ENCODE measurements around the gene INPP5E. TPM values are rescaled to one million over a fixed set of nuclear protein-coding genes. Genes with fewer than 3 reads are reported as not detected.

INPP5E gene
- total RNA-seq, 1 donor from 2014 or later: 13.2 TPM

DNA sequence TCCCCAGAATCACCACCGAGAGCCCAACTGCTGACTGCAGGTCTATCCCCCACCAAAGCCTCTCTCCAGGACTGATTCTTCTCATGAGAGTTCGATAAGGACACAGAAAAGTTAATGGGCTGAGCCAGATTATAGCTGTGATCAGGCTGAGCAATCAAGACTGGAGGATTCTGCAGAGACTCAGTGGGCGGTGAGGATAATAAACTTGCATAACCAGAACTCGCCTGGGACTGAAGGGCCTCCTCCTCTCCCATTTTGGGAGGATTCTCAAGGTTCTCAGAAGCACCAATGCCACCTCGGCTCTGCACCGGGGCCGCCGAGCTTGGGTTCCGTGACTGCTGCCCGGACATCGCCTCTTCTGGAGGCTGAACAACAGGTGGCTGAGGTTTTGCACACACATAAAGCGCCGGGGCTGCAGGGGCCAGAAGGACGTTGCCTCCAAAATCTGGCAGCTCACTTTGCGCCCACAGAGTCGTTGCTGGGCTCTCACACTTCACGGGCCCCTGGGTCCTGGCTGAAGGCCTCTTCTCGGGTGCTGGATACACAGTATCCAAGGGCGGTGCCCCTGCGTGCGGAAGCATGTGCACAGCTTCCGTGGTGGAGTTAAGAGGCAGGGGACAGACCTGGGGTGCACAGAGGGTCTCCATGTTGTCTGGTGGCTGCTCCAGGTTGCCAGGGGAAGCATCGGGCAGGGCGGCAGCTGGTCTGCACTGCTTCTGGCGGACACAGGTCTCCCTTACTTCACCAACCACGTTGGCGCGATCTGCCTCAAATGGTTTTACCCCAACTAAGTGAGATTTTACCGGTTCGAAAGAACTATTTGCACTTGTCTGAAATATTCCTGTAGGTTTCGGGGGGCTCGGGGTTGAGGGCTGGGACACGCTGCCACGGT is 35.6 kb upstream of the INPP5E start:
- TF ChIP-seq, protein P1, sequence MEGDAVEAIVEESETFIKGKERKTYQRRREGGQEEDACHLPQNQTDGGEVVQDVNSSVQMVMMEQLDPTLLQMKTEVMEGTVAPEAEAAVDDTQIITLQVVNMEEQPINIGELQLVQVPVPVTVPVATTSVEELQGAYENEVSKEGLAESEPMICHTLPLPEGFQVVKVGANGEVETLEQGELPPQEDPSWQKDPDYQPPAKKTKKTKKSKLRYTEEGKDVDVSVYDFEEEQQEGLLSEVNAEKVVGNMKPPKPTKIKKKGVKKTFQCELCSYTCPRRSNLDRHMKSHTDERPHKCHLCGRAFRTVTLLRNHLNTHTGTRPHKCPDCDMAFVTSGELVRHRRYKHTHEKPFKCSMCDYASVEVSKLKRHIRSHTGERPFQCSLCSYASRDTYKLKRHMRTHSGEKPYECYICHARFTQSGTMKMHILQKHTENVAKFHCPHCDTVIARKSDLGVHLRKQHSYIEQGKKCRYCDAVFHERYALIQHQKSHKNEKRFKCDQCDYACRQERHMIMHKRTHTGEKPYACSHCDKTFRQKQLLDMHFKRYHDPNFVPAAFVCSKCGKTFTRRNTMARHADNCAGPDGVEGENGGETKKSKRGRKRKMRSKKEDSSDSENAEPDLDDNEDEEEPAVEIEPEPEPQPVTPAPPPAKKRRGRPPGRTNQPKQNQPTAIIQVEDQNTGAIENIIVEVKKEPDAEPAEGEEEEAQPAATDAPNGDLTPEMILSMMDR (IDR thresholded peaks at IDR 0.05): no peak
- Mint-ChIP-seq H3K36me3 (ENCODE audit: low read depth) (peaks cover 18% of the 10 kb centered on the region), H3K27me3 (ENCODE audit: low read depth) (no peaks in the 10 kb centered on the region), H3K27ac (ENCODE audit: unreplicated experiment) (no peak overlapping the region), H3K4me3 (ENCODE audit: unreplicated experiment) (no peak overlapping the region), H3K4me1 (ENCODE audit: low read depth) (peaks cover 8% of the 10 kb centered on the region), H3K9me3 (ENCODE audit: low read depth) (no peaks in the 10 kb centered on the region)
- no peak for DNase-seq (ENCODE audit: low spot score)

DNA sequence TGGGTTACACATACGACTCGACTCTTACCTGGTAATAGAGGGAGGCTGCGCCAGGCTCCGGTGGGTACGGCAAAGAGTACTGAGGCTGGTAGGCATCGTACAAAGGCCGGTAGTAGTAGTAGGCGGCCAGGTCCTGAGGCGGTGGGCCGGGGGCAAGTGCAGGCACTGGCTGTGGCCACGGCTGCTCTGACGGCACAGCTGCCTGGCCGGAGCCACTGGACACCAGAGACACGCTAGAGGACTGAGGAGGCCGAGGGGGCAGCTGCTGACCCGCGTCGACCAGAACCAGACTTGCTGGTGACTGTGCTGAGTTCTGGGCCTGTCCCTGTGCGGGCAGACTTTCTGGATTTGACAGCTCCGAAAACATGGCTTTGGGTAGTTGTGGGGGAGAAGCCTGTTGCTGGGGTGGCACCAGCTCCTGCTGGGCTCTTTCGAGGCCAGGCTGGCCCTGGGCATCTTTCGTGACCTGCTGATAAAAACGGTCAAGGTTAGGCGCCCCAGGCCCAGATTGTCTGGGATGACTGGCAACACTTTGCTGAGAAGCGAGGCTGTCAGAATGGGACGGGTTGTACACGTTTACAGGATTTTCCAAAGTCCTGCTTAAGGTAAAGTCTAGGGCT is 34.5 kb upstream of the INPP5E start:
- H3K27ac Mint-ChIP-seq (ENCODE audit: unreplicated experiment): no peak overlapping the region
- TF ChIP-seq, protein P1 (IDR thresholded peaks at IDR 0.05): no peak
- H3K4me1 Mint-ChIP-seq (ENCODE audit: low read depth): peaks cover 4% of the 10 kb centered on the region
- H3K27me3 Mint-ChIP-seq (ENCODE audit: low read depth): no peaks in the 10 kb centered on the region
- H3K36me3 Mint-ChIP-seq (ENCODE audit: low read depth): peaks cover 23% of the 10 kb centered on the region
- no peak for DNase-seq (ENCODE audit: low spot score)
- no peaks in the 10 kb centered on the region for H3K9me3 Mint-ChIP-seq (ENCODE audit: low read depth)
- no peak overlapping the region for H3K4me3 Mint-ChIP-seq (ENCODE audit: unreplicated experiment)

DNA sequence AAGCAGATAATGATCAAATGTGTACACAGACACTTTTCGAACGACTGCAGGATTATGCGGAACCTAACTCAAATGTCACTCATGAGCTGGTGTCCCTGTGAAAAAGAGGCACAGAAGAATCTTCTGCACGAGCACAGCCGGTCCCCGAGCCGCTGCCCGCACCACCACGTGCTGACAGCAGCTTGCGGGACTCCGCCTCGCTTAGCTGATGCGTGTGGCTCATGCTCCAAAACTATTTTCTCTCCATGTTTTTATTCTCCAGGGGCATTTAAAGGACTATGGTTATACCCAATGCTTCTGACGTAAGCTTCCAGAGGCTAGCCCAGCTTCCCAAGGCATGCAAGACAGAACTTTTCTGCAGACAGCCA is 33.7 kb upstream of the INPP5E start:
- TF ChIP-seq, protein P1 (IDR thresholded peaks at IDR 0.05): no peak
- no peak overlapping the region for H3K4me3 Mint-ChIP-seq (ENCODE audit: unreplicated experiment)
- H3K36me3 Mint-ChIP-seq (ENCODE audit: low read depth): peaks cover 25% of the 10 kb centered on the region
- no peaks in the 10 kb centered on the region for H3K4me1 Mint-ChIP-seq (ENCODE audit: low read depth)
- DNase-seq (ENCODE audit: low spot score): no peak
- H3K27me3 Mint-ChIP-seq (ENCODE audit: low read depth): no peaks in the 10 kb centered on the region
- H3K27ac Mint-ChIP-seq (ENCODE audit: unreplicated experiment): no peak overlapping the region
- no peaks in the 10 kb centered on the region for H3K9me3 Mint-ChIP-seq (ENCODE audit: low read depth)

DNA sequence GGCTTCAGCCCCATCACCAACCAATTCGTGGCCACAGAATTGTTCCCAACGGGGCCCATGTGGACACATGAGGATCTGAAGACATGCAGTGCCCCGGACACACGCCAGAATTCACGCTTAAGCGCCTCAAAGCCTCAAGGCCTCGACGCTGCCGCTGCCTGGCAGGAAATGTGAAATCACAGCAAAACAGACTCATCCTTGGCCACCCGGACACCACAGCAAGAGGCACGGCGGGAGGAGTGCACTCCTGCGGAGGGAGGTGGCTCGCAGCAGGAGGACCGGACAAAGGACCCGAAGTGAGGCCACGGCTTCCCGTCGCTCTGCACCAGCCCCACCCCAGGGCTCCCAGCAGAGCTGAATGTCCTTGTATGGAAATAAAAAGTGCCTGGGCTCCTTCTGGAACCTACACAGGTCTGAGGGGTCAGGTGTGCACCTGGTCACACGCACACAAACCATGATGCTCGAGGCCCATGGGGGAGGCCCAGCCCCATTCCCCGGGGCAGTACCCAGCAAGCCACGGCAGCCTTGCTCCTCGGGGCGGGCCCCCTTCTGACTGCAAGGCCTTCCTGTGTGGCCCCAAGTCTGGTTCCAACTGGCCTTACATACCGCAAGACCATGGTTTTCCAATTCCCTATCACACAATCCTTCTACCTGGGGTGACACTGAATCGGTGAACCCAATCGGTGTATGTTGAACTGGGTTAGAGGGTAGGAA is 33.2 kb upstream of the INPP5E start:
- Mint-ChIP-seq H3K27me3 (ENCODE audit: low read depth) (no peaks in the 10 kb centered on the region), H3K36me3 (ENCODE audit: low read depth) (peaks cover 25% of the 10 kb centered on the region), H3K27ac (ENCODE audit: unreplicated experiment) (no peak overlapping the region), H3K4me1 (ENCODE audit: low read depth) (no peaks in the 10 kb centered on the region), H3K4me3 (ENCODE audit: unreplicated experiment) (no peak overlapping the region), H3K9me3 (ENCODE audit: low read depth) (no peaks in the 10 kb centered on the region)
- DNase-seq (ENCODE audit: low spot score): no peak
- TF ChIP-seq, protein P1 (IDR thresholded peaks at IDR 0.05): no peak

DNA sequence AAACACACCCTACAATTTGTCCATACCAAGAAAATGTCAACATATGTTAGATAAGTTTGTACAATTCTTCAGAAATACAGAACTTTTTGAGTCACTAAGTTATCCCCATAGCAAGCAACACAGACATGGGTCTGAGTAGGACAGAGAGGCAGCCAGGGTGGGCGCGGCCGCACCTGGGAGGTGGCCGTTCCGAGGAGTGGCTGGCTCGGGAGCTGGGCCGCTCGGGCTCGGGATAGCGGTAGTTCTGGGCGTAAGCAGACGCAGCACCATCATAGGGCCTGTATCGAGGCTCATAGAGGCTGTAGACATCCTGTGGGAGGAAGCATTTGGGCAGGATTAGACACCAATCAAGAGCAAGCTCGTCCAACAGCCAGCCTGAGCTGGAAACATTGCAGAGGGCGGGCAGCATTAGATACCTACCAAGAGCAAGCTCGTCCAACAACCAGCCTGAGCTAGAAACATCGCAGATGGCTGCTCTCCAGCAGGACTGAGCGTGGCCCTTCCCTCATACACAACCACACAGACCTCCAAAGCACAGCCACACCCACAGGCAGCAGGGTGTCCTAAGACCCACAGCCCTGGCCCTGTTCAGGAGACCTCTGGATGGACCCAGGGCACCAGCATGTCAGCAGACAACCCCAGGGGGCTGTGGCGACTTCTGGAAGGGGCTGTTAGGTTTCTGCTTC is 32.3 kb upstream of the INPP5E start:
- H3K27ac Mint-ChIP-seq (ENCODE audit: unreplicated experiment): no peak overlapping the region

More for the DNA sequence above, 32.3 kb upstream of the INPP5E start:
- H3K36me3 Mint-ChIP-seq (ENCODE audit: low read depth): peaks cover 26% of the 10 kb centered on the region
- no peaks in the 10 kb centered on the region for H3K9me3 Mint-ChIP-seq (ENCODE audit: low read depth)
- DNase-seq (ENCODE audit: low spot score): no peak
- H3K4me3 Mint-ChIP-seq (ENCODE audit: unreplicated experiment): no peak overlapping the region
- TF ChIP-seq, protein P1 (IDR thresholded peaks at IDR 0.05): no peak
- no peaks in the 10 kb centered on the region for H3K4me1 Mint-ChIP-seq (ENCODE audit: low read depth)
- no peaks in the 10 kb centered on the region for H3K27me3 Mint-ChIP-seq (ENCODE audit: low read depth)
